Parathyroid adenoma (tissue), 2 donors: Measurements from ENCODE around the gene NCKAP5.
A peak's percentile ranks its signal among the peaks of the same experiment; 100 is the strongest.

ENCODE experiments used
- H2AFZ ChIP-seq: fragments of 300-600 bp; sonication (generic); one replicate; pipeline ENCODE4 v1.7.0; 2017; ENCODE audit warnings: antibody characterized with exemption, mild to moderate bottlenecking
- H3K27ac ChIP-seq: fragments of 300-600 bp; sonication (generic); one replicate; pipeline ENCODE4 v1.7.0; 2017
- H3K27me3 ChIP-seq: fragments of 300-600 bp; sonication (generic); one replicate; pipeline ENCODE4 v1.7.0; 2017; ENCODE audit warnings: low read length; ENCODE audit not compliant: control insufficient read depth, insufficient read depth
- H3K36me3 ChIP-seq: fragments of 300-600 bp; sonication (generic); one replicate; pipeline ENCODE4 v1.7.0; 2017; ENCODE audit warnings: low read length; ENCODE audit not compliant: control insufficient read depth, insufficient read depth
- H3K4me1 ChIP-seq: fragments of 300-600 bp; sonication (generic); one replicate; pipeline ENCODE4 v1.7.0; 2017; ENCODE audit warnings: control low read depth
- H3K4me2 ChIP-seq: fragments of 300-600 bp; sonication (generic); one replicate; pipeline ENCODE4 v1.7.0; 2017; ENCODE audit warnings: low read length
- H3K4me3 ChIP-seq: fragments of 300-600 bp; sonication (generic); one replicate; pipeline ENCODE4 v1.7.0; 2017; ENCODE audit warnings: low read depth, low read length
- H3K79me2 ChIP-seq: fragments of 300-600 bp; sonication (generic); one replicate; pipeline ENCODE4 v1.7.0; 2017; ENCODE audit warnings: control low read depth
- H3K9ac ChIP-seq: fragments of 300-600 bp; sonication (generic); one replicate; pipeline ENCODE4 v1.7.0; 2017; ENCODE audit warnings: mild to moderate bottlenecking
- H3K9me3 ChIP-seq: fragments of 300-600 bp; sonication (generic); one replicate; pipeline ENCODE4 v1.7.0; 2017; ENCODE audit warnings: low read length; ENCODE audit not compliant: control insufficient read depth
- TF ChIP-seq, protein P1 (sequence below): fragments of 300-600 bp; sonication (generic); IDR thresholded peaks from one replicate; pipeline ENCODE4 v1.7.0; 2017; ENCODE audit warnings: antibody characterized with exemption, mild to moderate bottlenecking
- donor health status: primary hyperparathyroidism.

NCKAP5 gene

DNA sequence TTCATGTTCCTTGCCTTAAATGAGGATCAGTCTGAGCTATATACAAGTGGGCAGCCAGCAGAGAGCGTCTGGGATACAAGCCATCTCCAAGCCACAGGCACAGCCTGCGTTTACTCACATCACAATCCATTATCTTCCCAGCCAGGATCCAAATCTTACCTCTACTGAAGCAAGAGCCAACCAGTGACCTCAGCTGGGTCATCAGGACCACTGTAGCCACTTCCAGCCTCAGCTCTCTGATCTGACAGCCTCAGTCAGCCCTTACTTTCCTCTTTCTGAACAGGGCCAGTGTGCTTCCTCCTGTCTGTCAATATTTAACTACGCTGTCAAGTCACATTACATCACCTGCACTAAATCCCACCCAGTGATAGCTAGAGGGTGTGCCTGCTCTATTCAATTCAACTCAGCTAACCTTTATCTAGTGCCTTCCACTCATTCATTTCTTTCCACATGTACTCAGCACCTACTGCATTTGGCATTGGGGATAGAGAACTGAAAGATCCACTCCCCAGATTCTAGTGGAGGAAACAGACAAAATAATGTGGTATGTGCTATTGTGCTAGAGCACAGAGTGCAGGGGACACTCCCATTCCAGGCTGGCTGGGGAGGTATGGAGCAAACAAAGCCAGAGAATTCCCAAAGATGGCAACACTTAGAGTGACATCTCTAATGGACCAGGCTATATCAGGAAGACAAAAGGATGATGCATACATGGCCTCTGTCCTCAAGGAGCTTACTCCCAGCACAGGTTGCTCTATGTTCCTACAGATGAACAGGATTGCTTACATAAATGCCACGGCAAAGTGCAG is 146.5 kb downstream of the NCKAP5 start:
- no peaks in the 10 kb centered on the region for H3K4me1 ChIP-seq
- no peak overlapping the region for H3K27ac ChIP-seq
- no peaks in the 10 kb centered on the region for H3K9me3 ChIP-seq
- no peak overlapping the region for H3K4me3 ChIP-seq
- H3K36me3 ChIP-seq = no peaks in the 10 kb centered on the region
- no peaks in the 10 kb centered on the region for H3K79me2 ChIP-seq
- no peak overlapping the region for H3K9ac ChIP-seq
- peak overlapping the region; percentile 34 for H2AFZ ChIP-seq
- H3K4me2 ChIP-seq = no peak overlapping the region
- TF ChIP-seq, protein P1, sequence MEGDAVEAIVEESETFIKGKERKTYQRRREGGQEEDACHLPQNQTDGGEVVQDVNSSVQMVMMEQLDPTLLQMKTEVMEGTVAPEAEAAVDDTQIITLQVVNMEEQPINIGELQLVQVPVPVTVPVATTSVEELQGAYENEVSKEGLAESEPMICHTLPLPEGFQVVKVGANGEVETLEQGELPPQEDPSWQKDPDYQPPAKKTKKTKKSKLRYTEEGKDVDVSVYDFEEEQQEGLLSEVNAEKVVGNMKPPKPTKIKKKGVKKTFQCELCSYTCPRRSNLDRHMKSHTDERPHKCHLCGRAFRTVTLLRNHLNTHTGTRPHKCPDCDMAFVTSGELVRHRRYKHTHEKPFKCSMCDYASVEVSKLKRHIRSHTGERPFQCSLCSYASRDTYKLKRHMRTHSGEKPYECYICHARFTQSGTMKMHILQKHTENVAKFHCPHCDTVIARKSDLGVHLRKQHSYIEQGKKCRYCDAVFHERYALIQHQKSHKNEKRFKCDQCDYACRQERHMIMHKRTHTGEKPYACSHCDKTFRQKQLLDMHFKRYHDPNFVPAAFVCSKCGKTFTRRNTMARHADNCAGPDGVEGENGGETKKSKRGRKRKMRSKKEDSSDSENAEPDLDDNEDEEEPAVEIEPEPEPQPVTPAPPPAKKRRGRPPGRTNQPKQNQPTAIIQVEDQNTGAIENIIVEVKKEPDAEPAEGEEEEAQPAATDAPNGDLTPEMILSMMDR = peak; percentile 25
- H3K27me3 ChIP-seq = no peaks in the 10 kb centered on the region

DNA sequence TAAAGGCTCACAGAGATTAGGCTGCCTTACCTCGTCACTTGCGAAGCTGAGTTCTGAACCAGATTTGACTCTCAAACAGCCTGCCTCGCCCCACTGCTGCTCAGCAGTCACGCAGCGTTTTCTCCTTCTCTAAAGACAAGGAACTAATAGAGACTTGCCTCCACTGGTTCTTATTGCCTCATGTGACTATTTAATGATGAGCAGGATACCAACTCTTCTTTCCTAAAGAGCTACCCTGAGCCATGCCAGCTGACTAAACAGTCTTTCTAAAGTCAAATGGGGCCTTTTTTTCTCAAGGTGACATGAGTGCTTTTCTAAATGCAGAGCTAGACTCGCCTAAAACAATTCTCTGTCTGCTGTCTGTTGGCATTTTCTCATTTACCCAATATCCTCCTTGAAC is 147.5 kb downstream of the NCKAP5 start:
- Histone ChIP-seq H3K4me2 (no peak overlapping the region), H3K27me3 (no peaks in the 10 kb centered on the region), H3K9ac (no peak overlapping the region), H3K27ac (no peak overlapping the region), H3K4me1 (no peaks in the 10 kb centered on the region), H3K9me3 (no peaks in the 10 kb centered on the region), H3K36me3 (no peaks in the 10 kb centered on the region), H3K4me3 (no peak overlapping the region), H3K79me2 (no peaks in the 10 kb centered on the region), H2AFZ (no peak overlapping the region)
- TF ChIP-seq, protein P1 = no peak

DNA sequence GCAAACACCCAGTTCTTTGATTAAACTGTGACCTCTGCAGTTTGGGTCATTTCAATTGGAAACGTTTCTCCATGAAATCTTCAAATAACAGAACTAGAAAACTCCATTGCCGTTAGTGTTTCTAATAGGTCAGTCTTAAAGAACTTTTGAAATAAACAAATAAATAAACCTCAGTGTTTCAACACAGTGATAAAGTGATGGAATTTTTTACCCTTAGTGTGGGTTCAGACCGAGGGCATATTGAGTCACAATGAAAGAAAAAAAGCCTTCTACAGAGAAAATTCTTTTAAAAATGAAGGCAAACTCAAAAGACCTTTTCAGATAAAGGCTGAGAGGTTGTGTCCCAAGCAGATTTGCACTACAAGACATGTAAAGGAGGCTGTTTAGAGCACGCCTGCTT is 149.6 kb downstream of the NCKAP5 start:
- Histone ChIP-seq H3K27me3 (no peaks in the 10 kb centered on the region), H3K27ac (no peak overlapping the region), H3K9me3 (no peaks in the 10 kb centered on the region), H3K79me2 (no peaks in the 10 kb centered on the region), H3K36me3 (no peaks in the 10 kb centered on the region), H3K4me1 (no peaks in the 10 kb centered on the region), H3K9ac (no peak overlapping the region), H2AFZ (no peak overlapping the region), H3K4me2 (no peak overlapping the region), H3K4me3 (no peak overlapping the region)
- TF ChIP-seq, protein P1 = no peak

DNA sequence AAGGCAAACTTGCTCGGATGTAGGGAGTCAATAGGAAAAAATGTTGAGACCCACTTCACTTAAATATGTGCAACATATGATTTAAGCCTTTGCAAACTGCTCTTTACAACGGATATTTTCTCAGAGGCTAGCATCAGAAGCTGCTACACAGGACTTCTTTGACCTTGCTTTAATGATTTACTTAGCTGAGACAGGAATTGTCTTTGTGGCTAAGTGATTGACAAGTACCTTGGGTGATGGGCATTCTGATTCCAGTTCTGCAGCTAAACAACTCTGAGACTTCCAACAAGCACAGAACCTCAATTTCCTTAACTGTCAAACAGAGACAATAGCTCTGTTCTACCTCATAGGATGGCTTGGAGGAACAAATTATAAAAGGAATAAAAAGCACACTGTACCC is 150.2 kb downstream of the NCKAP5 start:
- Histone ChIP-seq H3K9me3 (no peaks in the 10 kb centered on the region), H3K9ac (no peak overlapping the region), H3K79me2 (no peaks in the 10 kb centered on the region), H3K4me2 (no peak overlapping the region), H3K4me1 (no peaks in the 10 kb centered on the region), H3K27ac (no peak overlapping the region), H2AFZ (no peak overlapping the region), H3K27me3 (no peaks in the 10 kb centered on the region), H3K36me3 (no peaks in the 10 kb centered on the region), H3K4me3 (no peak overlapping the region)
- TF ChIP-seq, protein P1 = no peak

DNA sequence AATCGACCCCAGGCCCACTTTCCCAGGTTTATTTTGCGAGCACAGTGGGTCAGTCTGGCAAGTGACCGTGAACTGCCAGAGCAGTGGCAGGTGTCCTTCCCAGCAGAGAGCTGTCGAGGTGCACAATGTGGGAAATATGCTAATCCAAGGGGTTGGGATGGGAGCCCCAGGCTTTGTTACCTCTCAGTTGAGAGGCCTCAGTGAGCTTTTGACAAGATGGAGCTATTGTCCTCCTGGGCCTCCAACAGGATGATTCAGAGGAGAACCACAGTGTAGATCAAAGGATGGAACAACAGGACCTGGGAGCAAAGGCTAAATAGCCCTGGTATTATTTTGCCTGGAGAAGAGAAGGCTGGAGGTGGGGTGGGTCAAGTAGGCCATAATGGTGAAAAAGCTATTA is 150.8 kb downstream of the NCKAP5 start:
- no peaks in the 10 kb centered on the region for H3K4me1 ChIP-seq
- no peaks in the 10 kb centered on the region for H3K27me3 ChIP-seq
- H3K4me2 ChIP-seq = no peak overlapping the region
- H3K9me3 ChIP-seq = no peaks in the 10 kb centered on the region
- no peak overlapping the region for H3K4me3 ChIP-seq
- H3K36me3 ChIP-seq = no peaks in the 10 kb centered on the region
- no peak overlapping the region for H3K27ac ChIP-seq
- H3K9ac ChIP-seq = no peak overlapping the region
- TF ChIP-seq, protein P1 = no peak
- H3K79me2 ChIP-seq = no peaks in the 10 kb centered on the region
- H2AFZ ChIP-seq = no peak overlapping the region
